HCT116 (cell line): ENCODE results near the gene MSMO1. TPM values are rescaled to one million over a fixed set of nuclear protein-coding genes. Genes with fewer than 3 reads are reported as not detected.

Experiments used
- ATAC-seq: fragments of 200-7000 bp; cut with Tn5 transposase; 2 replicates; pipeline ENCODE4 v1.9.1; 2020; ENCODE audit warnings: mild to moderate bottlenecking, moderate library complexity
- BruUV-seq: library from RNA; stranded (reverse); fragments of 400-500 nt; replicated peaks from 2 replicates; lab custom pipeline; 2021; lab: Mats Ljungman, UMichigan
- CTCF ChIA-PET: fragments of 300-600 bp; sonication (Branson Sonifier 250); formaldehyde crosslinking; loops from one replicate; lab custom pipeline; 2021; ENCODE audit warnings: antibody characterized with exemption; lab: Charles Lee
- POLR2A ChIA-PET: fragments of 300-600, 350-600 bp; sonication (Branson Sonifier 250); formaldehyde crosslinking; loops from one replicate; lab custom pipeline; 2021; ENCODE audit warnings: antibody characterized with exemption; lab: Charles Lee
- RAD21 ChIA-PET, 2 experiments: fragments of 300-600 bp; sonication (Branson Sonifier 250); formaldehyde crosslinking; loops; one replicate each; lab custom pipeline; 2023; ENCODE audit warnings: low total read pairs in 2 of 2; ENCODE audit not compliant: uncharacterized antibody in 2 of 2, unreplicated experiment in 2 of 2, low non-redundant PET in 1 of 2; lab: Charles Lee
- DNase-seq: peaks from one replicate; pipeline ENCODE4 v3.0.0-alpha.2; 2010; ENCODE audit warnings: low read depth, low spot score
- H2AFZ ChIP-seq: fragments of 200-600 bp; shearing (Covaris generic), sonication (generic); 2 replicates; pipeline ENCODE4 v1.6.1; 2017; ENCODE audit warnings: low read depth, mixed run types, mixed read lengths, antibody characterized with exemption, low read length; ENCODE audit not compliant: poor library complexity, severe bottlenecking
- H3K27ac ChIP-seq: 2 replicates; pipeline ENCODE4 v1.5.1; 2012; ENCODE audit warnings: low read depth, low read length
- H3K27me3 ChIP-seq: fragments of 200-600 bp; sonication (generic); 2 replicates; pipeline ENCODE4 v1.6.1; 2016; ENCODE audit warnings: mixed run types, low read length, mixed read lengths; ENCODE audit not compliant: insufficient read depth
- H3K36me3 ChIP-seq, 2 experiments: fragments of 200-500 bp in 1 of 2; fragments of 200-600 bp in 1 of 2; sonication (Bioruptor generic) in 1 of 2; sonication (generic) in 1 of 2; 2 replicates each; pipeline versions ENCODE4 v1.5.1 to v1.6.1; 2014 to 2016; ENCODE audit warnings: low read length in 2 of 2, inconsistent platforms in 1 of 2, mixed read lengths in 1 of 2, mixed run types in 1 of 2; ENCODE audit not compliant: insufficient read depth in 2 of 2, control insufficient read depth in 1 of 2
- H3K4me1 ChIP-seq, 2 experiments: fragments of 200-600 bp in 1 of 2; sonication (generic) in 1 of 2; 2 replicates each; pipeline versions ENCODE4 v1.5.1 to v1.6.1; 2012 to 2017; ENCODE audit warnings: low read length in 2 of 2, inconsistent platforms in 1 of 2, mild to moderate bottlenecking in 1 of 2, mixed read lengths in 1 of 2, mixed run types in 1 of 2, moderate library complexity in 1 of 2; ENCODE audit not compliant: insufficient read depth in 2 of 2, control insufficient read depth in 1 of 2
- H3K4me2 ChIP-seq: fragments of 200-600 bp; sonication (generic); 2 replicates; pipeline ENCODE4 v1.6.1; 2017; ENCODE audit warnings: mixed run types, low read length, mixed read lengths
- H3K4me3 ChIP-seq, 2 experiments: fragments of 200-600 bp in 1 of 2; sonication (generic) in 1 of 2; replicated peaks in 1 of 2; 2 replicates each; pipeline ENCODE4 v1.5.1; 2011 to 2016; ENCODE audit warnings: low read length in 2 of 2, control low read depth in 1 of 2, low read depth in 1 of 2, mild to moderate bottlenecking in 1 of 2, mixed read lengths in 1 of 2, mixed run types in 1 of 2
- H3K79me2 ChIP-seq: fragments of 200-600 bp; sonication (generic); 2 replicates; pipeline ENCODE4 v1.6.1; 2017; ENCODE audit warnings: mild to moderate bottlenecking, mixed run types, low read length, moderate library complexity, mixed read lengths; ENCODE audit not compliant: insufficient read depth
- H3K9ac ChIP-seq: fragments of 200-600 bp; sonication (generic); 2 replicates; pipeline ENCODE4 v1.6.1; 2016; ENCODE audit warnings: low read length, mixed read lengths
- H3K9me2 ChIP-seq: fragments of 200-600 bp; sonication (generic), shearing (Covaris generic); 2 replicates; pipeline ENCODE4 v1.6.1; 2017; ENCODE audit warnings: mixed run types, mild to moderate bottlenecking, moderate library complexity; ENCODE audit not compliant: insufficient read depth
- H3K9me3 ChIP-seq, 2 experiments: fragments of 200-500 bp in 1 of 2; fragments of 200-600 bp in 1 of 2; sonication (Bioruptor generic) in 1 of 2; sonication (generic) in 1 of 2; 2 replicates each; pipeline ENCODE4 v1.6.1; 2014 to 2017; ENCODE audit warnings: low read length in 2 of 2, mixed read lengths in 2 of 2, inconsistent platforms in 1 of 2, low read depth in 1 of 2, mild to moderate bottlenecking in 1 of 2, mixed run types in 1 of 2, moderate library complexity in 1 of 2; ENCODE audit not compliant: control insufficient read depth in 1 of 2, insufficient read depth in 1 of 2
- H4K20me1 ChIP-seq: fragments of 200-600 bp; sonication (generic), shearing (Covaris generic); 2 replicates; pipeline ENCODE4 v1.6.1; 2017; ENCODE audit warnings: mixed run types, mild to moderate bottlenecking, moderate library complexity; ENCODE audit not compliant: insufficient read depth
- ATF3 ChIP-seq: IDR thresholded peaks from 2 replicates; pipeline ENCODE4 v1.6.1; 2012
- CBX3 ChIP-seq: IDR thresholded peaks from 2 replicates; pipeline ENCODE4 v1.6.1; 2012; ENCODE audit warnings: low read depth
- CEBPB ChIP-seq: IDR thresholded peaks from 2 replicates; pipeline ENCODE4 v1.6.1; 2012; ENCODE audit warnings: low read depth
- CTCF ChIP-seq, 3 experiments: fragments of 200-600 bp in 1 of 3; sonication (generic) in 1 of 3; IDR thresholded peaks in 2 of 3; conservative IDR thresholded peaks in 1 of 3; 2 replicates each; pipeline ENCODE4 v1.5.1; 2012 to 2017; ENCODE audit warnings: low read depth in 2 of 3, low read length in 2 of 3, antibody characterized with exemption in 1 of 3, borderline replicate concordance in 1 of 3, control low read depth in 1 of 3, mild to moderate bottlenecking in 1 of 3, mixed read lengths in 1 of 3, mixed run types in 1 of 3, moderate library complexity in 1 of 3; ENCODE audit not compliant: insufficient read depth in 1 of 3
- EGR1 ChIP-seq: IDR thresholded peaks from 2 replicates; pipeline ENCODE4 v1.6.1; 2012; ENCODE audit warnings: low read depth
- ELF1 ChIP-seq: IDR thresholded peaks from 2 replicates; pipeline ENCODE4 v1.6.1; 2012; ENCODE audit warnings: low read depth, borderline replicate concordance
- EZH2phosphoT487 ChIP-seq: fragments of 200-600 bp; IDR thresholded peaks from 2 replicates; pipeline ENCODE4 v1.6.1; 2018; ENCODE audit warnings: antibody characterized with exemption, borderline replicate concordance
- FOSL1 ChIP-seq: IDR thresholded peaks from 2 replicates; pipeline ENCODE4 v1.6.1; 2012; ENCODE audit warnings: low read depth
- JUND ChIP-seq: IDR thresholded peaks from 2 replicates; pipeline ENCODE4 v1.6.1; 2012
- MAX ChIP-seq: IDR thresholded peaks from 2 replicates; pipeline ENCODE4 v1.6.1; 2012
- POLR2AphosphoS5 ChIP-seq: IDR thresholded peaks from 2 replicates; pipeline ENCODE4 v1.6.1; 2011; ENCODE audit warnings: mild to moderate bottlenecking, low read depth, low read length, moderate library complexity
- REST ChIP-seq: IDR thresholded peaks from 2 replicates; pipeline ENCODE4 v1.6.1; 2012; ENCODE audit warnings: low read depth
- SIN3A ChIP-seq: IDR thresholded peaks from 2 replicates; pipeline ENCODE4 v1.6.1; 2012; ENCODE audit warnings: low read depth
- SP1 ChIP-seq: IDR thresholded peaks from 2 replicates; pipeline ENCODE4 v1.6.1; 2012; ENCODE audit warnings: low read depth
- SRF ChIP-seq: IDR thresholded peaks from 2 replicates; pipeline ENCODE4 v1.6.1; 2012; ENCODE audit warnings: low read depth
- TCF7L2 ChIP-seq: IDR thresholded peaks from 2 replicates; pipeline ENCODE4 v1.7.0; 2011; ENCODE audit warnings: borderline replicate concordance, inconsistent platforms; ENCODE audit not compliant: insufficient read depth, insufficient read length; ENCODE audit errors: extremely low read depth
- YY1 ChIP-seq: IDR thresholded peaks from 2 replicates; pipeline ENCODE4 v1.6.1; 2011; ENCODE audit warnings: low read length, low read depth, moderate library complexity, mild to moderate bottlenecking; ENCODE audit not compliant: insufficient replicate concordance; ENCODE audit errors: extremely low read depth
- ZBTB33 ChIP-seq: IDR thresholded peaks from 2 replicates; pipeline ENCODE4 v1.6.1; 2011; ENCODE audit warnings: mild to moderate bottlenecking, low read length, moderate library complexity; ENCODE audit not compliant: insufficient replicate concordance; ENCODE audit errors: extremely low read depth
- ZNF274 ChIP-seq: fragments of 200-500 bp; sonication (Bioruptor generic); IDR thresholded peaks from 2 replicates; pipeline ENCODE4 v1.6.1; 2014; ENCODE audit warnings: mild to moderate bottlenecking, low read depth, low read length, inconsistent platforms
- intact Hi-C: fragments of 100-400 bp; cut with micrococcal nuclease; formaldehyde crosslinking; loops from 2 replicates; pipeline ENCODE4 v1.10.0; 2022
- total RNA-seq: library from RNA; stranded (reverse); gene quantifications from one replicate; pipeline ENCODE4 v1.2.1, GENCODE V29; 2021; ENCODE audit not compliant: unreplicated experiment

MSMO1 gene
- total RNA-seq, 1 experiment from 2014 or later: 54.5 TPM

- no peak for DNase-seq
- H3K9me2 ChIP-seq: no peaks in the 10 kb centered on the region
- peaks cover 54% of the 10 kb centered on the region for H3K79me2 ChIP-seq
- H3K27me3 ChIP-seq: no peaks in the 10 kb centered on the region
- H2AFZ ChIP-seq: no peak overlapping the region
- TF ChIP-seq JUND (no peak; the same call in 1 of the 2 replicates), POLR2AphosphoS5 (no peak), TCF7L2 (no peak), EZH2phosphoT487 (no peak), ZNF274 (no peak), CTCF (IDR thresholded peaks at IDR 0.05 in 2 of 3, conservative IDR thresholded peaks at IDR 0.05 in 1 of 3; ENCODE audit: borderline replicate concordance in 1 of 3, insufficient read depth in 1 of 3, low read depth in 2 of 3, low read length in 2 of 3) (no peak), SP1 (no peak), ATF3 (no peak), REST (no peak), FOSL1 (no peak), SIN3A (no peak), YY1 (no peak), MAX (no peak), EGR1 (no peak), CBX3 (no peak), ELF1 (no peak), SRF (no peak), CEBPB (no peak), ZBTB33 (no peak)
- TF ChIP-seq, all 23 proteins: peak for 0
- Histone ChIP-seq H3K4me3 (peak overlapping the region; percentile 89 to 90), H3K36me3 (peaks cover 1 to 5% of the 10 kb centered on the region in 2 experiments; a peak in 2 of 4 replicates), H3K9ac (peak overlapping the region; percentile 78), H3K4me2 (peak overlapping the region; percentile 90), H3K9me3 (no peaks in the 10 kb centered on the region; a peak in 1 of 4 replicates), H3K27ac (peak overlapping the region; percentile 58), H4K20me1 (no peaks in the 10 kb centered on the region), H3K4me1 (peaks cover 11 to 28% of the 10 kb centered on the region in 2 experiments)
- ATAC-seq: no peak
- RAD21 ChIA-PET: no interaction called here
- POLR2A ChIA-PET: interaction anchor here (1.0 kb wide), 1 partner anchor 141 kb away, joined by 3 read pairs; no protein-coding TSS in a partner anchor
- no TSS peak for BruUV-seq
- intact Hi-C loops: loop anchor here (5.0 kb wide), 3 partner anchors 121 to 216 kb away; partner anchors contain the start of genes KLHL2 and TMEM192
- CTCF ChIA-PET: no interaction called here
These were observed 594 bp downstream of the MSMO1 start for GRCh38 chr4:165328101-165328425.
